Loucy (cell line): ENCODE measurements around the gene TK1.

ENCODE experiments used
- EZH2phosphoT487 ChIP-seq: fragments of 200-600 bp; IDR thresholded peaks from 2 replicates; pipeline ENCODE4 v1.6.1; 2018; ENCODE audit warnings: antibody characterized with exemption, mild to moderate bottlenecking, moderate library complexity, borderline replicate concordance
- TF ChIP-seq, protein P1 (sequence below): fragments of 200-600 bp; sonication (generic); conservative IDR thresholded peaks from 2 replicates; pipeline ENCODE4 v1.5.1; 2014; ENCODE audit warnings: mild to moderate bottlenecking, antibody characterized with exemption, low read length

DNA sequence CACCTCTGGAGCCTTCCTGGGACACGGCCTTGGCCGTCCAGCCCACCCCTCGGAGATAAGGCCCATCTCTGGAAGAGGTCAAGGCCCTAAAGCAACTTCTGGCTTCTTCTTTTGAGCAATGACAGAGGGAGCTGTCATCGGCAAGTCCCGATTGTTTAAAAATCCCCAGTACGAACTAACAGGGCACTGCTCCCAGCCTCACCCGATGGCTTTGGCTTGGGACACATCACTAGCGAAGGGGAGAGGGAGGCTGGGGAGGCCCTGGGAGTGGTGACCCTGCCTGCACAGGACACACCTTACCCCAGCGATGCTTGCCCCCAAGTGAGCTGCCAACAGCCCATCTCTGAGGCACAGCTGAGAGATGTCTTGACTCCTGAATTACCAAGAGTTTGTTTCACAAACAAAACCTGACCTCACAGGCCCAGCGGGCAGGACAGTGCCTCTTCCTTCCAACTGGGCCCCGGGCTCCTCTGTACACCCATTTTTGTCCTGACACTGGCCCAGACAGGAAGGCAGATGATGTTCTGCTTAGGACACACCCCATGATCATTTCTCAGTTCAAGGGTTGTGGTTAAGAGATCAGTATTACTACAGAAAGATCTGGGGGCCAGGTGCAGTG lies 13.6 kb downstream of the TK1 start:
- TF ChIP-seq, protein P1, sequence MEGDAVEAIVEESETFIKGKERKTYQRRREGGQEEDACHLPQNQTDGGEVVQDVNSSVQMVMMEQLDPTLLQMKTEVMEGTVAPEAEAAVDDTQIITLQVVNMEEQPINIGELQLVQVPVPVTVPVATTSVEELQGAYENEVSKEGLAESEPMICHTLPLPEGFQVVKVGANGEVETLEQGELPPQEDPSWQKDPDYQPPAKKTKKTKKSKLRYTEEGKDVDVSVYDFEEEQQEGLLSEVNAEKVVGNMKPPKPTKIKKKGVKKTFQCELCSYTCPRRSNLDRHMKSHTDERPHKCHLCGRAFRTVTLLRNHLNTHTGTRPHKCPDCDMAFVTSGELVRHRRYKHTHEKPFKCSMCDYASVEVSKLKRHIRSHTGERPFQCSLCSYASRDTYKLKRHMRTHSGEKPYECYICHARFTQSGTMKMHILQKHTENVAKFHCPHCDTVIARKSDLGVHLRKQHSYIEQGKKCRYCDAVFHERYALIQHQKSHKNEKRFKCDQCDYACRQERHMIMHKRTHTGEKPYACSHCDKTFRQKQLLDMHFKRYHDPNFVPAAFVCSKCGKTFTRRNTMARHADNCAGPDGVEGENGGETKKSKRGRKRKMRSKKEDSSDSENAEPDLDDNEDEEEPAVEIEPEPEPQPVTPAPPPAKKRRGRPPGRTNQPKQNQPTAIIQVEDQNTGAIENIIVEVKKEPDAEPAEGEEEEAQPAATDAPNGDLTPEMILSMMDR: no peak
- TF ChIP-seq EZH2phosphoT487: no peak
